ENCODE data around the gene ACSL4.

DNA sequence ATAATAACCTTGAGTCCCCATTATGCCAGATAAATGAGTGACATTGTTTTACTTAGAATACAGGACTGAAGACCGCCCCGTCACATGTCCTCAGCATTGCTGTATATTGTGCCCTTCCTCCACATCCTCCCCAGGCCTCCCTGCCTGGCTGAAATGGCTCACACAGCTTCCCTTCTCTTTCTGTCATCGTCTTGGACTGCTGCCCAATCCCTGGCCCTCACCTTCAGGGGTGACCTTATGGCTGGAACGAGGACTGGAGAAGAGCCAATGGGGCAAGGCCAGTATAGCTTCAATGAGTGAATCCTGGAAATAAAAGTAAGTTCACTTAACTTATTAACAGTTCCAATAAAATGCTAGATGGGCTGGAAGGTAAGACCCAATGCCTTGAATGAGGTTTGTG, 110.8 kb downstream of the ACSL4 start:
- TF ChIP-seq, protein P1, sequence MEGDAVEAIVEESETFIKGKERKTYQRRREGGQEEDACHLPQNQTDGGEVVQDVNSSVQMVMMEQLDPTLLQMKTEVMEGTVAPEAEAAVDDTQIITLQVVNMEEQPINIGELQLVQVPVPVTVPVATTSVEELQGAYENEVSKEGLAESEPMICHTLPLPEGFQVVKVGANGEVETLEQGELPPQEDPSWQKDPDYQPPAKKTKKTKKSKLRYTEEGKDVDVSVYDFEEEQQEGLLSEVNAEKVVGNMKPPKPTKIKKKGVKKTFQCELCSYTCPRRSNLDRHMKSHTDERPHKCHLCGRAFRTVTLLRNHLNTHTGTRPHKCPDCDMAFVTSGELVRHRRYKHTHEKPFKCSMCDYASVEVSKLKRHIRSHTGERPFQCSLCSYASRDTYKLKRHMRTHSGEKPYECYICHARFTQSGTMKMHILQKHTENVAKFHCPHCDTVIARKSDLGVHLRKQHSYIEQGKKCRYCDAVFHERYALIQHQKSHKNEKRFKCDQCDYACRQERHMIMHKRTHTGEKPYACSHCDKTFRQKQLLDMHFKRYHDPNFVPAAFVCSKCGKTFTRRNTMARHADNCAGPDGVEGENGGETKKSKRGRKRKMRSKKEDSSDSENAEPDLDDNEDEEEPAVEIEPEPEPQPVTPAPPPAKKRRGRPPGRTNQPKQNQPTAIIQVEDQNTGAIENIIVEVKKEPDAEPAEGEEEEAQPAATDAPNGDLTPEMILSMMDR (conservative IDR thresholded peaks at IDR 0.05 in 1 of 2, IDR thresholded peaks at IDR 0.05 in 1 of 2; ENCODE audit: low read depth in 1 of 2, low read length in 2 of 2) = no peak
- TF ChIP-seq EZH2 (IDR thresholded peaks at IDR 0.05; ENCODE audit: low read length, missing control alignments) = no peak

Data from fibroblast of lung (primary cell).